Stimulated activated CD4-positive, alpha-beta T cell treated with anti-CD3 and anti-CD28 coated beads, Interleukin-12 subunit alpha, Interleukin-12 subunit beta, amount 100 ng/mL, for 24 hours (primary cell): Measurements from ENCODE around the gene CAMK2B.

Experiments
- DNase-seq, 2 experiments: peaks; one replicate each; pipeline ENCODE4 v3.0.0-alpha.2; 2020; ENCODE audit warnings: low read depth in 2 of 2

The CAMK2B gene

DNA sequence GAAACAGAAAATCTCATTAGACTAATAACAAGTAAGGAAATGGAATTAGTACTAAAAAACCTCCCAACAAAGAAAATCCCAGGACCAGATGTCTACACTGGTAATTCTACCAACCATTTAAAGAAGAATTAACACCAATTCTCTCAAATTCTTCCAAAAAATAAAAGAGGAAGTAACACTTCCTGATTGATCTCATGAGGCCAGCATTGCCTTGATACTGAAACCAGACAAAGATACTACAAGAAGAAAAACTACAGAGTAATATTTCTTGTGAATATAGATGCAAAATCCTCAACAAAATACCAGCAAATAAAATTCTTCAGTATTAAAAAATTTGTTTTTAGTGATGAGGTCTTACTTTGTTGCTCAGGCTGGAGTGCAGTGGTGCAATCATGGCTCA, 157.5 kb downstream of the CAMK2B start:
- DNase-seq, result no peak
